ENCODE results near the gene ARID3A. TPM values are rescaled to one million over a fixed set of nuclear protein-coding genes. Genes with fewer than 3 reads are reported as not detected.

ARID3A gene
- total and polyA plus RNA-seq, 2 of the 4 experiments (the other 2 are of a cell fraction), result 16.0 to 23.1 TPM

GRCh38 chr19:876780-877314 is 49.0 kb upstream of the ARID3A start:
- intact Hi-C loops (cut with micrococcal nuclease) (no loop called here), in situ Hi-C loops (cut with MboI; ENCODE audit: low sequenced_read_pairs) (no loop called here), dilution Hi-C loops (cut with HindIII; ENCODE audit: low sequenced_read_pairs, unreplicated experiment) (no loop called here)
- ATAC-seq (ENCODE audit: low read depth) (no peak), DNase-seq (no peak)
- WGBS, 2 experiments (ENCODE audit: extremely low coverage in 2 of 2, insufficient read length in 1 of 2), result 93% methylated on average over 22 of the region's 29 CpGs; no CpG with 5 or more reads in 1 of the 2 experiments
- H2AFZ ChIP-seq (replicated peaks; ENCODE audit: low read length, poor library complexity), result no peak overlapping the region
- H2BK20ac ChIP-seq (ENCODE audit: low read depth, low read length), result no peak overlapping the region
- H2BK5ac ChIP-seq (ENCODE audit: low read depth, low read length, poor library complexity, severe bottlenecking), result no peak overlapping the region
- ChIA-PET CTCF (no interaction called here), POLR2A (ENCODE audit: unreplicated experiment) (no interaction called here)
- H4K8ac ChIP-seq (ENCODE audit: low read depth in 2 of 2, low read length in 2 of 2), result no peak overlapping the region
- no peak overlapping the region for H2AK5ac ChIP-seq (ENCODE audit: low read depth, low read length)
- no peak overlapping the region for H3K56ac ChIP-seq (ENCODE audit: extremely low read depth, insufficient read depth, low read length)
- H2BK120ac ChIP-seq (ENCODE audit: low read depth, low read length), result no peak overlapping the region
- H3K18ac ChIP-seq (ENCODE audit: low read depth, low read length), result no peak overlapping the region
- H3K4me1 ChIP-seq (ENCODE audit: control insufficient read depth, insufficient read depth, low read length), result no peaks in the 10 kb centered on the region
- H3K79me1 ChIP-seq (ENCODE audit: low read depth in 1 of 2, low read length in 2 of 2), result no peaks in the 10 kb centered on the region
- H3K27ac ChIP-seq (ENCODE audit: insufficient read depth, low read length), result no peak overlapping the region
- no TSS peak for BruUV-seq (replicated peaks)
- H3K27me3 ChIP-seq (ENCODE audit: control insufficient read depth, insufficient read depth, low read length), result no peaks in the 10 kb centered on the region
- H4K20me1 ChIP-seq (ENCODE audit: insufficient read depth, low read length), result peaks cover 11% of the 10 kb centered on the region
- H3K23ac ChIP-seq (ENCODE audit: low read depth, low read length), result no peak overlapping the region
- peaks cover 50% of the 10 kb centered on the region for H3K36me3 ChIP-seq (ENCODE audit: control insufficient read depth, insufficient read depth, low read length)
- H4K91ac ChIP-seq (ENCODE audit: insufficient read depth, low read depth, low read length), result no peak overlapping the region
- H3K9ac ChIP-seq (ENCODE audit: low read depth, low read length), result no peak overlapping the region
- H3K4me2 ChIP-seq (ENCODE audit: low read depth, low read length), result no peak overlapping the region
- no peak for TF ChIP-seq CEBPB (IDR thresholded peaks at IDR 0.05; ENCODE audit: low read depth, low read length)
- no peak for TF ChIP-seq USF2 (IDR thresholded peaks at IDR 0.05; ENCODE audit: low read depth, low read length)
- TF ChIP-seq ELK1 (IDR thresholded peaks at IDR 0.05; ENCODE audit: borderline replicate concordance, low read depth, low read length), result no peak
- TF ChIP-seq BHLHE40 (IDR thresholded peaks at IDR 0.05; ENCODE audit: low read depth, low read length), result no peak
- no peak for TF ChIP-seq RCOR1 (IDR thresholded peaks at IDR 0.05; ENCODE audit: insufficient replicate concordance, low read length)
- TF ChIP-seq MXI1 (IDR thresholded peaks at IDR 0.05; ENCODE audit: borderline replicate concordance, low read depth, low read length), result no peak
- no peak for TF ChIP-seq CTCF (conservative IDR thresholded peaks at IDR 0.05; ENCODE audit: low read depth, low read length)
- no peak for TF ChIP-seq RAD21 (IDR thresholded peaks at IDR 0.05; ENCODE audit: low read length)
- no peak for TF ChIP-seq RFX5 (IDR thresholded peaks at IDR 0.05; ENCODE audit: low read depth, low read length)
- no peak for TF ChIP-seq NFE2L2 (IDR thresholded peaks at IDR 0.05; ENCODE audit: low read depth, low read length)
- H3K9me3 ChIP-seq (ENCODE audit: control insufficient read depth, insufficient read depth, low read length), result no peaks in the 10 kb centered on the region
- no peak overlapping the region for H3K4ac ChIP-seq (ENCODE audit: low read depth, low read length)
- no peak overlapping the region for H2BK15ac ChIP-seq (ENCODE audit: low read depth, low read length)
- no peak overlapping the region for H3K14ac ChIP-seq (replicated peaks; ENCODE audit: low read depth, low read length)
- H4K5ac ChIP-seq (ENCODE audit: low read depth, low read length), result no peak overlapping the region
- no peak overlapping the region for H2AK9ac ChIP-seq (replicated peaks; ENCODE audit: low read depth, low read length, poor library complexity)
- H3K9me1 ChIP-seq (ENCODE audit: insufficient read depth, low read length), result no peaks in the 10 kb centered on the region
- no peak overlapping the region for H3K4me3 ChIP-seq (ENCODE audit: insufficient read depth, low read depth, low read length)

Measured in IMR-90 (cell line).